ENCODE results near the gene F13B.
A peak's percentile ranks its signal among the peaks of the same experiment; 100 is the strongest.
"Not testable (repeated sequence)": the region's sequence is repeated elsewhere in the genome, so short reads cannot be mapped to it uniquely, and the experiment has no call there.

F13B gene

GRCh38 chr1:197063212-197063611 lies 3.8 kb downstream of the F13B start:
- no peak for DNase-seq (ENCODE audit: insufficient read length, low spot score)
- TF ChIP-seq POLR2A (IDR thresholded peaks at IDR 0.05; ENCODE audit: low read depth, low read length) (no peak), SPI1 (IDR thresholded peaks at IDR 0.05; ENCODE audit: low read depth, low read length) (no peak), POLR2AphosphoS5 (IDR thresholded peaks at IDR 0.05; ENCODE audit: low read depth, low read length) (no peak), PAX5 (IDR thresholded peaks at IDR 0.05; ENCODE audit: insufficient read depth, low read length, severe bottlenecking) (no peak), POU2F2 (IDR thresholded peaks at IDR 0.05; ENCODE audit: low read depth, low read length) (no peak), TAF1 (IDR thresholded peaks at IDR 0.05; ENCODE audit: low read depth, low read length) (no peak)
- FAIRE-seq = no peak

DNA sequence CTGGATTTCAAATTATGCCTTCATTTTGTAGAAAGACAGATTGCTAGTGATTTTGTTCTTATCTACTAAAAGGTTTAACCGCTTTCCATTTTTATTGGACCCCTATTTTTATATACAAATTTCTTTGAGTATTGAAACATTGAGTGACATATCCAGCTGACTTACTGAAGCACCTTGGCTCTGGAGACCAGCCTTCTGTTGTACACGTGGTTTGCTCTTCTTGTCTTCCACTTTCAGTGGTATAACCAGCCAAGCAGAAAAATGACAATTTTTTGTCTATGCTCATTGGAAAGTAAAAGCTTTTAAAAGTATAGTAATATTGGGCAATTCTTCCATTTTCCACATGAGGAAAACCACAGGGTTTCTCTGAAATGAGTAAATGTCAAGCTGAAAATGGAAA lies 4.4 kb downstream of the F13B start:
- TF ChIP-seq PAX5 (IDR thresholded peaks at IDR 0.05; ENCODE audit: insufficient read depth, low read length, severe bottlenecking) = peak; percentile 66
- no peak for TF ChIP-seq SPI1 (IDR thresholded peaks at IDR 0.05; ENCODE audit: low read depth, low read length)
- peak; percentile 5 for DNase-seq (ENCODE audit: insufficient read length, low spot score)
- peak; percentile 70 for FAIRE-seq

- DNase-seq (ENCODE audit: insufficient read length, low spot score) (no peak), FAIRE-seq (no peak)
- TF ChIP-seq POLR2A (IDR thresholded peaks at IDR 0.05; ENCODE audit: low read depth, low read length) = no peak
Measured at GRCh38 chr1:197049100-197049499, 18.0 kb downstream of the F13B start.

- TF ChIP-seq PAX5 (IDR thresholded peaks at IDR 0.05; ENCODE audit: insufficient read depth, low read length, severe bottlenecking) (no peak), SPI1 (IDR thresholded peaks at IDR 0.05; ENCODE audit: low read depth, low read length) (no peak), POLR2A (IDR thresholded peaks at IDR 0.05; ENCODE audit: low read depth, low read length) (no peak), POLR2AphosphoS5 (IDR thresholded peaks at IDR 0.05; ENCODE audit: low read depth, low read length) (no peak), POU2F2 (IDR thresholded peaks at IDR 0.05; ENCODE audit: low read depth, low read length) (no peak), TAF1 (IDR thresholded peaks at IDR 0.05; ENCODE audit: low read depth, low read length) (no peak)
- FAIRE-seq (no peak), DNase-seq (ENCODE audit: insufficient read length, low spot score) (no peak)
Measured at GRCh38 chr1:197042676-197043341, 24.3 kb downstream of the F13B start.

DNA sequence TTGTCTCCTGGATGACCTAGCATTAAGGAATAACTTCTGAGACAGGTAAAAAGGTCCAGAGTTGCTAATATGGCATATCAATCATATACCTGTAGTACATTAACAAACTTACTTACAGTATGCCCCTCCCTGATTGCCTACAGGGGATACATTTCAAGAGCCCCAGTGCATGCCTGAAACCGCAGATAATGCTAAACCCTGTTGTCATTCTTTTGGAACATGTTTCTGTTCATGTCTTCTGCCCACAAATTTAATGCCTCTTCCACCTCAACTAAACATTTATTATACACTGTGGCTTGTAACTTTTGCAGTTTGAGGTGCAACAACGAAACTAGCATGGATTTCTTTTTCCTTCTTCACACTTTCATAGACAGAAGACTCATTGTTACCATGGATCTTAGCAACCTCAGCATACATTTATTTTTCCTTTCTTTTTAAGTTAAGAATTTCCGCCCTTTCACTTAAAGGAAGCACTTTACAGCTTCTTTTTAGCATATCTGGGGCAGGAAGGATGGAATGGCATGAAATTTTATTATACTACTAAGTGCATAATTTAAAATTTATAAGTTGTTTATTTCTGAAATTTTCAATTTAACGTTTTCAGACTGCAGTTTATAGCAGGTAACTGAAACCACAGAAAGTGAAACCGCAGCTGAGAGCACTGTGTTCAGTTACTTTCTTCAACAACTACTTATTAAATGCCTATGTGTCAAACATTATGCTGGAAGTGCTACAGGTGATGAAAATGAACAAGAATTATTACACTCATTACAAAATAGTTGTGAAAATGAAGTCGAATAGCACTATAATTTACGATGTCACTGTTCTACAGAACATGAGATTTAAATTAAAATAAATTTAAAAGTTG lies 25.3 kb downstream of the F13B start:
- FAIRE-seq (no peak), DNase-seq (ENCODE audit: insufficient read length, low spot score) (no peak)
- no peak for TF ChIP-seq PAX5 (IDR thresholded peaks at IDR 0.05; ENCODE audit: insufficient read depth, low read length, severe bottlenecking)
- no peak for TF ChIP-seq POU2F2 (IDR thresholded peaks at IDR 0.05; ENCODE audit: low read depth, low read length)
- no peak for TF ChIP-seq POLR2A (IDR thresholded peaks at IDR 0.05; ENCODE audit: low read depth, low read length)
- TF ChIP-seq TAF1 (IDR thresholded peaks at IDR 0.05; ENCODE audit: low read depth, low read length) = no peak
- no peak for TF ChIP-seq SPI1 (IDR thresholded peaks at IDR 0.05; ENCODE audit: low read depth, low read length)
- TF ChIP-seq POLR2AphosphoS5 (IDR thresholded peaks at IDR 0.05; ENCODE audit: low read depth, low read length) = no peak

- FAIRE-seq (no peak), DNase-seq (ENCODE audit: insufficient read length, low spot score) (no peak)
- TF ChIP-seq POU2F2 (IDR thresholded peaks at IDR 0.05; ENCODE audit: low read depth, low read length) (no peak), PAX5 (IDR thresholded peaks at IDR 0.05; ENCODE audit: insufficient read depth, low read length, severe bottlenecking) (no peak), POLR2AphosphoS5 (IDR thresholded peaks at IDR 0.05; ENCODE audit: low read depth, low read length) (no peak), TAF1 (IDR thresholded peaks at IDR 0.05; ENCODE audit: low read depth, low read length) (no peak), POLR2A (IDR thresholded peaks at IDR 0.05; ENCODE audit: low read depth, low read length) (no peak), SPI1 (IDR thresholded peaks at IDR 0.05; ENCODE audit: low read depth, low read length) (no peak)
Measured at GRCh38 chr1:197036861-197037260, 30.2 kb downstream of the F13B start.

DNA sequence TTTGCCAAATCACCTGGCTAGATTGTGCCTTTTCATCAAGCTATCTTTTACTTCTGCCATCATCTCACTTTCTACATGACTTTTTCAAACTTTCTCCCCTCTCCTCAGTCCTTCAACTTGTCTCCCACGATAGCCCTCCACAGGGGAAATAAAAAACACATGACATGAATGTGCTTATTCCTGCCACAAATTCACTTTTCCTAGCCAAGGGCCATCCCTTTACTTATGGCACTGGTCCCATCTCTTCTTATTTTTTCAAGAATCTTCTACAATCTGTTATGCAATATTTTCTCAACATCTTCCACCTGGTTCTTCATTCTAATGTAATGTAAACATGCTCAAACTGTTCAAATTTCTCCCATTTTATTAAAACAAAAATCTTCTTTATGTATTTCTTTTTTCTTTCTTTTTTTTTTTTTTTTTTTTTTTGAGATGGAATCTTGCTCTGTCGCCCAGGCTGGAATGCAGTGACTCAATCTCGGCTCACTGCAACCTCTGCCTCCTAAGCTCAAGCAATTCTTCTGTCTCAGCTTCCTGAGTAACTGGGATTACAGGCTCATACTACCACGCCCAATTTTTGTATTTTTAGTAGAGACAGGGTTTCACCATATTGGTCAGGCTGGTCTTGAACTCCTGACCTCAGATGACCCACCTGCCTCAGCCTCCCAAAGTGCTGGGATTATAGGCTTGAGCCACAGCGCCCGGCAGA lies 32.3 kb downstream of the F13B start:
- not testable (repeated sequence) for FAIRE-seq

GRCh38 chr1:197029749-197030148 lies 37.3 kb downstream of the F13B start:
- FAIRE-seq = no peak

More for the DNA sequence above, 32.3 kb downstream of the F13B start:
- not testable (repeated sequence) for DNase-seq (ENCODE audit: insufficient read length, low spot score)

DNA sequence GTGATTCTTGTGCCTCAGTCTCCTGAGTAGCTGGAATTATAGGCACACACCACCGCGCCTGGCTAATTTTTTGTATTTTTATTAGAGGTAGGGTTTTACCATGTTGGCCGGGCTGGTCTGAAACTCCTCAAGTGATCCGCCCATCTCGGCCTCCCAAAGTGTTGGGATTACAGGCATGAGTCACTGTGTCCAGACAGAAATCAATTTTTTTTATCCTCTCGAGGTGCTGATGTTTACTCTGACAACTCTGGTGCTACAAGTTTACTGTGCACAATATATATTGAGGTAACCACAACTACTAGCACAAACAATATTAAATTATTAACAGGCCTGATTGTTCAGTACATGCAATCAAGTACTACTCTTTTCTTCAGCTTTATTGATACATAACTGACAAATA lies 39.7 kb downstream of the F13B start:
- TF ChIP-seq SPI1 (IDR thresholded peaks at IDR 0.05; ENCODE audit: low read depth, low read length) (no peak), POLR2A (IDR thresholded peaks at IDR 0.05; ENCODE audit: low read depth, low read length) (no peak), PAX5 (IDR thresholded peaks at IDR 0.05; ENCODE audit: insufficient read depth, low read length, severe bottlenecking) (no peak)
- FAIRE-seq (no peak), DNase-seq (ENCODE audit: insufficient read length, low spot score) (no peak)

More at GRCh38 chr1:197029749-197030148, 37.3 kb downstream of the F13B start:
- no peak for DNase-seq (ENCODE audit: insufficient read length, low spot score)
- TF ChIP-seq POU2F2 (IDR thresholded peaks at IDR 0.05; ENCODE audit: low read depth, low read length) (no peak), PAX5 (IDR thresholded peaks at IDR 0.05; ENCODE audit: insufficient read depth, low read length, severe bottlenecking) (no peak), TAF1 (IDR thresholded peaks at IDR 0.05; ENCODE audit: low read depth, low read length) (no peak), POLR2A (IDR thresholded peaks at IDR 0.05; ENCODE audit: low read depth, low read length) (no peak), SPI1 (IDR thresholded peaks at IDR 0.05; ENCODE audit: low read depth, low read length) (no peak), POLR2AphosphoS5 (IDR thresholded peaks at IDR 0.05; ENCODE audit: low read depth, low read length) (no peak)

DNA sequence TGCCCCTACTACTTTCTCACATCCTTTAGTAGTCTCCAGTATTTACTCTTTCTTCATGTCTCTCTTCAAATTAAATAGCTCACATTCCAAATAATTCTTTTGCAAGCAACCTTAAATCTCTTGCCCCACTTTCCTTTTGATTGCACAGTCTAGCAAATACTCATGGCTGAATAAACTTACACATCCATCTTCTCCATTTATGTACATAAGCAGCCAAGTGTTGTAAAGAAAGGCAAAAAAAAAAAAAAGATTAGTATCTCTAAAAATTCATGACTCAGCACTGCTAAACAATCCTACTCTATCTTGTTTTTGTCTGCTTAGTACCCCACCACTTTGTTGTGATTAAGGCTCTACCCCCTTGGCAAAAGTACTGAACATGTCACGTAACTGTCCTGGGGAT lies 42.6 kb downstream of the F13B start:
- no peak for TF ChIP-seq TAF1 (IDR thresholded peaks at IDR 0.05; ENCODE audit: low read depth, low read length)
- no peak for TF ChIP-seq SPI1 (IDR thresholded peaks at IDR 0.05; ENCODE audit: low read depth, low read length)
- TF ChIP-seq POLR2A (IDR thresholded peaks at IDR 0.05; ENCODE audit: low read depth, low read length) = no peak
- TF ChIP-seq PAX5 (IDR thresholded peaks at IDR 0.05; ENCODE audit: insufficient read depth, low read length, severe bottlenecking) = no peak
- no peak for TF ChIP-seq POU2F2 (IDR thresholded peaks at IDR 0.05; ENCODE audit: low read depth, low read length)
- TF ChIP-seq POLR2AphosphoS5 (IDR thresholded peaks at IDR 0.05; ENCODE audit: low read depth, low read length) = no peak
- no peak for FAIRE-seq
- no peak for DNase-seq (ENCODE audit: insufficient read length, low spot score)

All from GM12891 (cell line).